ENCODE results near the gene SFTA2. TPM values are rescaled to one million over a fixed set of nuclear protein-coding genes. Genes with fewer than 3 reads are reported as not detected.

Gene SFTA2
- total RNA-seq, 1 experiment from 2014 or later, result not detected

DNA sequence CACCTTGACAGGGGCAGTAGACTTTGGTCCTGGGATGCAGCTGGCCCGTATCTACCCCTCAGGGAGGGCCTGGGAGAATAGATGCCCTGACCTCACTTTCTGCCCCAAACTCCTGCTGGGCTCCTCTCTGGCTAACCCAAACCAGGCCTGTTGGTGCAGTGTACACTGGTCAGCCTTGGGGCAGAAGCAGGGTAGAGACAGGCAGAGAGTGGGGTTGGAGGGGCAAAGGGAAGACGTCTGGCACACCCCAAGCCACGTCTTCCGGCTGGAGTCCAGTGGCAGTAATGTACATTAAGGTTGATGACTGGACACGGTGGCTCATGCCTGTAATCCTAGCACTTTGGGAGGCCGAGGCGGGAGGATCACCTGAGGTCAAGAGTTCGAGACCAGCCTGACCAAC lies 38.3 kb downstream of the SFTA2 start:
- no peaks in the 10 kb centered on the region for H3K9me2 ChIP-seq (ENCODE audit: insufficient read depth)
- no TSS peak for BruUV-seq (replicated peaks)
- ChIA-PET RAD21 (ENCODE audit: low non-redundant PET in 1 of 2, low total read pairs in 2 of 2, uncharacterized antibody in 2 of 2, unreplicated experiment in 2 of 2) (no interaction called here), CTCF (no interaction called here), POLR2A (no interaction called here)
- ATAC-seq (no peak), DNase-seq (ENCODE audit: low read depth, low spot score) (no peak)
- no peaks in the 10 kb centered on the region for H3K27me3 ChIP-seq (ENCODE audit: insufficient read depth, low read length)
- H3K4me2 ChIP-seq (ENCODE audit: low read length), result no peak overlapping the region
- no peak overlapping the region for H3K27ac ChIP-seq (ENCODE audit: low read depth, low read length)
- H3K9ac ChIP-seq (ENCODE audit: low read length), result no peak overlapping the region
- intact Hi-C loops (cut with micrococcal nuclease), result no loop called here
- H3K36me3 ChIP-seq (ENCODE audit: control insufficient read depth in 1 of 2, insufficient read depth in 2 of 2, low read length in 2 of 2), result peaks cover 71% of the 10 kb centered on the region in 2 experiments
- H2AFZ ChIP-seq (ENCODE audit: low read depth, low read length, poor library complexity, severe bottlenecking), result no peak overlapping the region
- no peaks in the 10 kb centered on the region; a peak in 1 of 4 replicates for H3K4me1 ChIP-seq (ENCODE audit: control insufficient read depth in 1 of 2, insufficient read depth in 2 of 2, low read length in 2 of 2)
- TF ChIP-seq SRF (IDR thresholded peaks at IDR 0.05; ENCODE audit: low read depth) (no peak), CEBPB (IDR thresholded peaks at IDR 0.05; ENCODE audit: low read depth) (no peak), ATF3 (IDR thresholded peaks at IDR 0.05) (no peak), TCF7L2 (IDR thresholded peaks at IDR 0.05; ENCODE audit: borderline replicate concordance, extremely low read depth, insufficient read depth, insufficient read length) (no peak), JUND (IDR thresholded peaks at IDR 0.05) (no peak), RAD21 (IDR thresholded peaks at IDR 0.05; ENCODE audit: low read depth) (no peak), EZH2phosphoT487 (IDR thresholded peaks at IDR 0.05; ENCODE audit: borderline replicate concordance) (no peak), EZH2 (IDR thresholded peaks at IDR 0.05) (no peak), POLR2AphosphoS5 (IDR thresholded peaks at IDR 0.05; ENCODE audit: low read depth, low read length) (no peak), SP1 (IDR thresholded peaks at IDR 0.05; ENCODE audit: low read depth) (no peak)
- TF ChIP-seq, protein P1, sequence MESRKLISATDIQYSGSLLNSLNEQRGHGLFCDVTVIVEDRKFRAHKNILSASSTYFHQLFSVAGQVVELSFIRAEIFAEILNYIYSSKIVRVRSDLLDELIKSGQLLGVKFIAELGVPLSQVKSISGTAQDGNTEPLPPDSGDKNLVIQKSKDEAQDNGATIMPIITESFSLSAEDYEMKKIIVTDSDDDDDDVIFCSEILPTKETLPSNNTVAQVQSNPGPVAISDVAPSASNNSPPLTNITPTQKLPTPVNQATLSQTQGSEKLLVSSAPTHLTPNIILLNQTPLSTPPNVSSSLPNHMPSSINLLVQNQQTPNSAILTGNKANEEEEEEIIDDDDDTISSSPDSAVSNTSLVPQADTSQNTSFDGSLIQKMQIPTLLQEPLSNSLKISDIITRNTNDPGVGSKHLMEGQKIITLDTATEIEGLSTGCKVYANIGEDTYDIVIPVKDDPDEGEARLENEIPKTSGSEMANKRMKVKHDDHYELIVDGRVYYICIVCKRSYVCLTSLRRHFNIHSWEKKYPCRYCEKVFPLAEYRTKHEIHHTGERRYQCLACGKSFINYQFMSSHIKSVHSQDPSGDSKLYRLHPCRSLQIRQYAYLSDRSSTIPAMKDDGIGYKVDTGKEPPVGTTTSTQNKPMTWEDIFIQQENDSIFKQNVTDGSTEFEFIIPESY (IDR thresholded peaks at IDR 0.05; ENCODE audit: extremely low read depth, insufficient replicate concordance, low read length), result no peak
- TF ChIP-seq, protein P2, sequence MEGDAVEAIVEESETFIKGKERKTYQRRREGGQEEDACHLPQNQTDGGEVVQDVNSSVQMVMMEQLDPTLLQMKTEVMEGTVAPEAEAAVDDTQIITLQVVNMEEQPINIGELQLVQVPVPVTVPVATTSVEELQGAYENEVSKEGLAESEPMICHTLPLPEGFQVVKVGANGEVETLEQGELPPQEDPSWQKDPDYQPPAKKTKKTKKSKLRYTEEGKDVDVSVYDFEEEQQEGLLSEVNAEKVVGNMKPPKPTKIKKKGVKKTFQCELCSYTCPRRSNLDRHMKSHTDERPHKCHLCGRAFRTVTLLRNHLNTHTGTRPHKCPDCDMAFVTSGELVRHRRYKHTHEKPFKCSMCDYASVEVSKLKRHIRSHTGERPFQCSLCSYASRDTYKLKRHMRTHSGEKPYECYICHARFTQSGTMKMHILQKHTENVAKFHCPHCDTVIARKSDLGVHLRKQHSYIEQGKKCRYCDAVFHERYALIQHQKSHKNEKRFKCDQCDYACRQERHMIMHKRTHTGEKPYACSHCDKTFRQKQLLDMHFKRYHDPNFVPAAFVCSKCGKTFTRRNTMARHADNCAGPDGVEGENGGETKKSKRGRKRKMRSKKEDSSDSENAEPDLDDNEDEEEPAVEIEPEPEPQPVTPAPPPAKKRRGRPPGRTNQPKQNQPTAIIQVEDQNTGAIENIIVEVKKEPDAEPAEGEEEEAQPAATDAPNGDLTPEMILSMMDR (IDR thresholded peaks at IDR 0.05 in 2 of 3, conservative IDR thresholded peaks at IDR 0.05 in 1 of 3; ENCODE audit: borderline replicate concordance in 1 of 3, insufficient read depth in 1 of 3, low read depth in 2 of 3, low read length in 2 of 3), result no peak
- H3K79me2 ChIP-seq (ENCODE audit: insufficient read depth, low read length), result peaks cover 24% of the 10 kb centered on the region
- H3K4me3 ChIP-seq (replicated peaks in 1 of 2; ENCODE audit: low read depth in 1 of 2, low read length in 2 of 2), result no peak overlapping the region
- no peaks in the 10 kb centered on the region for H4K20me1 ChIP-seq (ENCODE audit: insufficient read depth)
- H3K9me3 ChIP-seq (ENCODE audit: control insufficient read depth in 1 of 2, insufficient read depth in 1 of 2, low read depth in 1 of 2, low read length in 2 of 2), result no peaks in the 10 kb centered on the region
